Measurements from ENCODE around the gene TPM1.

The TPM1 gene

DNA sequence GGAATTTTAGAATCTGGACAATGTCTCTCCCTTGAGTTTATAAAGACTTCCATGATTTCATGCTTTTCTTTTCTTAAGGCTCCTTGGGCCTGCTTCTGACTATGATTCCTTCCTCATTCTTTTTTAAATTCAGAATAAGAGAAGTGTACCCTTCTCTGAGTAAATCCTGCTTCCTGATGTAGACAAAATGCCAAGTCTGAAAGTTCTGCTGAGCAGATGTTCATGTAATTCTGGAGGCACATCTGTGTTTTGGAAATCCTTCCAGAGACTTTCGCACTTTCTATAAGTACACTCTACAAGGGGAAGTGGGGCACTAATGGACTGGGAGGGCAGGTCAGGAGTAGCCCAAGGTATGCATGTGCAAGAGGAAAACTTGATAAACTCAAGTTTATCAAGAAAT lies 24.8 kb downstream of the TPM1 start:
- no peak overlapping the region for H3K27ac ChIP-seq
- no peak for TF ChIP-seq CTCF (conservative IDR thresholded peaks at IDR 0.05; ENCODE audit: low read depth, low read length)
- H3K79me2 ChIP-seq (ENCODE audit: insufficient read depth, low read depth): no peaks in the 10 kb centered on the region
- no peak overlapping the region for H3K4me2 ChIP-seq
- H2AFZ ChIP-seq (ENCODE audit: low read depth): no peak overlapping the region
- H3K4me1 ChIP-seq (ENCODE audit: low read depth, poor library complexity, severe bottlenecking): no peaks in the 10 kb centered on the region
- H4K20me1 ChIP-seq (ENCODE audit: insufficient read depth): no peaks in the 10 kb centered on the region
- no peak overlapping the region for H3K4me3 ChIP-seq (IDR thresholded peaks at IDR 0.05; ENCODE audit: insufficient read depth, low read depth, low read length)
- no peak overlapping the region for H3K9ac ChIP-seq
- H3K27me3 ChIP-seq (ENCODE audit: insufficient read depth, low read depth): no peaks in the 10 kb centered on the region
- no peaks in the 10 kb centered on the region for H3K36me3 ChIP-seq (ENCODE audit: insufficient read depth)

- H3K4me2 ChIP-seq: no peak overlapping the region
- no peak overlapping the region for H2AFZ ChIP-seq (ENCODE audit: low read depth)
- no peaks in the 10 kb centered on the region for H3K36me3 ChIP-seq (ENCODE audit: insufficient read depth)
- no peak overlapping the region for H3K27ac ChIP-seq
- H4K20me1 ChIP-seq (ENCODE audit: insufficient read depth): no peaks in the 10 kb centered on the region
- no peaks in the 10 kb centered on the region for H3K4me1 ChIP-seq (ENCODE audit: low read depth, poor library complexity, severe bottlenecking)
- H3K79me2 ChIP-seq (ENCODE audit: insufficient read depth, low read depth): no peaks in the 10 kb centered on the region
- no peak overlapping the region for H3K9ac ChIP-seq
- no peaks in the 10 kb centered on the region for H3K27me3 ChIP-seq (ENCODE audit: insufficient read depth, low read depth)
- TF ChIP-seq CTCF (conservative IDR thresholded peaks at IDR 0.05; ENCODE audit: low read depth, low read length): no peak
- no peak overlapping the region for H3K4me3 ChIP-seq (IDR thresholded peaks at IDR 0.05; ENCODE audit: insufficient read depth, low read depth, low read length)
Observed at GRCh38 chr15:63067976-63068743, 25.6 kb downstream of the TPM1 start.

DNA sequence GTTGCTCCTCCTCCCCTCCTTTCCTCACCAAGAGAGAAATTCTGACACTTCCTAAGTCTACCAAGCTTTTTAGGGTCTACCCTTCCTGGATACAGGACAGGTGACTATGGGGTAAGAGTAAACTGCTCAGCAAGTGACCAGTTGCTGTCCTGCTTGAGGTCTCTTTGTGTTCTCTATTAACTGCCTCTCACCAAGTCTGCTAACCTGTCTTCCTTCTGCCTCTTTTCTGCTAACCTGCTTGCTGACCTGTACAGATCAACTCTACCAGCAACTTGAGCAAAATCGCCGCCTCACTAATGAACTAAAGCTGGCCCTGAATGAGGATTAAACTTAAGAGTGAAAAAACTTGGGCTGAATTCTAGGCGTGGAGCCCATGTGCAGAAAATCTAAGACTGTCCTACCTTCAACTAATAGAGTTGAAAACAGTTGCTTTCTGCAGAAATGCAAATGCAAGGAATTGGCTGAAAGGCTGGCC lies 27.1 kb downstream of the TPM1 start:
- Histone ChIP-seq H3K36me3 (ENCODE audit: insufficient read depth) (no peaks in the 10 kb centered on the region), H3K9ac (no peak overlapping the region), H3K4me1 (ENCODE audit: low read depth, poor library complexity, severe bottlenecking) (no peaks in the 10 kb centered on the region), H4K20me1 (ENCODE audit: insufficient read depth) (no peaks in the 10 kb centered on the region), H3K79me2 (ENCODE audit: insufficient read depth, low read depth) (no peaks in the 10 kb centered on the region), H3K27me3 (ENCODE audit: insufficient read depth, low read depth) (no peaks in the 10 kb centered on the region), H3K27ac (no peak overlapping the region), H2AFZ (ENCODE audit: low read depth) (no peak overlapping the region), H3K4me2 (no peak overlapping the region), H3K4me3 (IDR thresholded peaks at IDR 0.05; ENCODE audit: insufficient read depth, low read depth, low read length) (no peak overlapping the region)
- TF ChIP-seq CTCF (conservative IDR thresholded peaks at IDR 0.05; ENCODE audit: low read depth, low read length): no peak

DNA sequence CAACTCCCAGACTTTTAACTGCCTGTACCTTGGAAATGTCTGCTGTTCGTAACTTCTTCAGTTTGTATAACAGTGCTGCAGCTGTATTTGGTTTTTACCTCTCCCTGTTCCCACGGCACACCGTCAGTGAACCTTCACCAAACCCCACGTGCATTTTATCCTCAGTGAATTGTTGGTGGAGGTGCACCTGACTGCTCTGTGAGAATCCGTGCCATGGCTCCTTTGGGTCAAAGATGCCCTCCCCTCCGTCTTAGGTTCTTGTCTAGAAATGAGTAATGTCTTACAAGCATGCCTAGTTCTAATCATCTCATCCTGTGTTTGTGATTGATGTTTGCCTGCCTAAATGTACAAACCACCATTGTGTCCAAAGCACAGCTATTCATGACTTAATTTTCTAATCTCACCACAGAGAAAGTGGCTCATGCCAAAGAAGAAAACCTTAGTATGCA lies 28.2 kb downstream of the TPM1 start:
- no peak overlapping the region for H3K27ac ChIP-seq
- H3K4me2 ChIP-seq: no peak overlapping the region
- H3K36me3 ChIP-seq (ENCODE audit: insufficient read depth): no peaks in the 10 kb centered on the region
- no peaks in the 10 kb centered on the region for H3K79me2 ChIP-seq (ENCODE audit: insufficient read depth, low read depth)
- H2AFZ ChIP-seq (ENCODE audit: low read depth): no peak overlapping the region
- TF ChIP-seq CTCF (conservative IDR thresholded peaks at IDR 0.05; ENCODE audit: low read depth, low read length): no peak
- no peak overlapping the region for H3K9ac ChIP-seq
- H4K20me1 ChIP-seq (ENCODE audit: insufficient read depth): no peaks in the 10 kb centered on the region
- H3K4me1 ChIP-seq (ENCODE audit: low read depth, poor library complexity, severe bottlenecking): no peaks in the 10 kb centered on the region
- no peak overlapping the region for H3K4me3 ChIP-seq (IDR thresholded peaks at IDR 0.05; ENCODE audit: insufficient read depth, low read depth, low read length)
- H3K27me3 ChIP-seq (ENCODE audit: insufficient read depth, low read depth): no peaks in the 10 kb centered on the region

All from KMS-11 (cell line).